IMR-90 (cell line): Measurements from ENCODE around the gene ITFG1. TPM values are rescaled to one million over a fixed set of nuclear protein-coding genes. Genes with fewer than 3 reads are reported as not detected.

Experiments used
- ATAC-seq: fragments of 200-7000 bp; cut with Tn5 transposase; 2 replicates; pipeline ENCODE4 v1.9.1; 2020; ENCODE audit warnings: low read depth, mild to moderate bottlenecking, moderate library complexity
- BruUV-seq: library from RNA; stranded (reverse); fragments of 400-500 nt; replicated peaks from 2 replicates; lab custom pipeline; 2021; lab: Mats Ljungman, UMichigan
- CTCF ChIA-PET: fragments of 300-600 bp; formaldehyde crosslinking; extraction: SDS; loops from one replicate; lab custom pipeline; 2021; ENCODE audit warnings: antibody characterized with exemption; lab: Yijun Ruan, JAX
- POLR2A ChIA-PET: fragments of 300-600 bp; sonication (Branson Sonifier 250); formaldehyde crosslinking; loops from one replicate; lab custom pipeline; 2022; ENCODE audit warnings: antibody characterized with exemption; ENCODE audit not compliant: unreplicated experiment; lab: Charles Lee
- DNase-seq: peaks from one replicate; pipeline ENCODE4 v3.0.0; 2013
- H2AFZ ChIP-seq: replicated peaks from 2 replicates; pipeline ENCODE3; 2013; ENCODE audit warnings: low read length, mild to moderate bottlenecking; ENCODE audit not compliant: poor library complexity
- H2AK5ac ChIP-seq: 2 replicates; pipeline ENCODE4 v1.6.1; 2013; ENCODE audit warnings: low read depth, low read length, inconsistent platforms
- H2AK9ac ChIP-seq: replicated peaks from 2 replicates; pipeline ENCODE3; 2013; ENCODE audit warnings: mild to moderate bottlenecking, low read depth, low read length, moderate library complexity; ENCODE audit not compliant: poor library complexity
- H2BK120ac ChIP-seq: 2 replicates; pipeline ENCODE4 v1.6.1; 2013; ENCODE audit warnings: low read depth, low read length, inconsistent platforms
- H2BK15ac ChIP-seq: 3 replicates; pipeline ENCODE4 v1.6.1; 2013; ENCODE audit warnings: low read depth, low read length, inconsistent platforms
- H2BK20ac ChIP-seq: 2 replicates; pipeline ENCODE4 v1.6.1; 2013; ENCODE audit warnings: low read depth, mild to moderate bottlenecking, inconsistent platforms, low read length, moderate library complexity
- H2BK5ac ChIP-seq: 2 replicates; pipeline ENCODE4 v1.6.1; 2013; ENCODE audit warnings: mild to moderate bottlenecking, low read depth, low read length, inconsistent platforms; ENCODE audit not compliant: poor library complexity, severe bottlenecking
- H3K14ac ChIP-seq: replicated peaks from 2 replicates; pipeline ENCODE4 v1.6.1; 2013; ENCODE audit warnings: low read depth, low read length, inconsistent platforms
- H3K18ac ChIP-seq: 2 replicates; pipeline ENCODE4 v1.6.1; 2013; ENCODE audit warnings: low read depth, low read length, control low read depth
- H3K23ac ChIP-seq: 2 replicates; pipeline ENCODE4 v1.6.1; 2013; ENCODE audit warnings: low read depth, low read length, inconsistent platforms
- H3K27ac ChIP-seq: 2 replicates; pipeline ENCODE4 v1.5.1; 2013; ENCODE audit warnings: mild to moderate bottlenecking, control low read depth, low read length; ENCODE audit not compliant: insufficient read depth
- H3K27me3 ChIP-seq: 2 replicates; pipeline ENCODE4 v1.6.1; 2013; ENCODE audit warnings: low read length; ENCODE audit not compliant: control insufficient read depth, insufficient read depth
- H3K36me3 ChIP-seq: 2 replicates; pipeline ENCODE4 v1.6.1; 2013; ENCODE audit warnings: low read length, mixed read lengths; ENCODE audit not compliant: control insufficient read depth, insufficient read depth
- H3K4ac ChIP-seq: 2 replicates; pipeline ENCODE4 v1.6.1; 2013; ENCODE audit warnings: low read depth, low read length, inconsistent platforms
- H3K4me1 ChIP-seq: 2 replicates; pipeline ENCODE4 v1.6.1; 2013; ENCODE audit warnings: low read length, mixed read lengths; ENCODE audit not compliant: control insufficient read depth, insufficient read depth
- H3K4me2 ChIP-seq: 2 replicates; pipeline ENCODE4 v1.6.1; 2013; ENCODE audit warnings: low read depth, mild to moderate bottlenecking, control low read depth, low read length, moderate library complexity
- H3K4me3 ChIP-seq: 2 replicates; pipeline ENCODE4 v1.5.1; 2013; ENCODE audit warnings: low read depth, mild to moderate bottlenecking, control low read depth, low read length, moderate library complexity; ENCODE audit not compliant: insufficient read depth
- H3K56ac ChIP-seq: 2 replicates; pipeline ENCODE4 v1.6.1; 2013; ENCODE audit warnings: low read length, inconsistent platforms; ENCODE audit not compliant: insufficient read depth; ENCODE audit errors: extremely low read depth
- H3K79me1 ChIP-seq, 2 experiments: 2 replicates each; pipeline ENCODE4 v1.6.1; 2013; ENCODE audit warnings: low read length in 2 of 2, inconsistent platforms in 1 of 2, low read depth in 1 of 2
- H3K9ac ChIP-seq: 2 replicates; pipeline ENCODE4 v1.6.1; 2013; ENCODE audit warnings: low read depth, low read length, control low read depth
- H3K9me1 ChIP-seq: 2 replicates; pipeline ENCODE4 v1.6.1; 2013; ENCODE audit warnings: low read length, inconsistent platforms; ENCODE audit not compliant: insufficient read depth
- H3K9me3 ChIP-seq: 2 replicates; pipeline ENCODE4 v1.6.1; 2013; ENCODE audit warnings: low read length; ENCODE audit not compliant: control insufficient read depth, insufficient read depth
- H4K20me1 ChIP-seq: 2 replicates; pipeline ENCODE4 v1.6.1; 2013; ENCODE audit warnings: low read length, inconsistent platforms; ENCODE audit not compliant: insufficient read depth
- H4K5ac ChIP-seq: 2 replicates; pipeline ENCODE4 v1.6.1; 2013; ENCODE audit warnings: mild to moderate bottlenecking, low read depth, low read length, control low read depth
- H4K8ac ChIP-seq, 2 experiments: 2 replicates each; pipeline ENCODE4 v1.6.1; 2013; ENCODE audit warnings: low read depth in 2 of 2, low read length in 2 of 2, control low read depth in 1 of 2, inconsistent platforms in 1 of 2
- H4K91ac ChIP-seq: 2 replicates; pipeline ENCODE4 v1.6.1; 2013; ENCODE audit warnings: low read depth, low read length, inconsistent platforms; ENCODE audit not compliant: insufficient read depth
- BHLHE40 ChIP-seq: fragments of 150-350 bp; IDR thresholded peaks from 2 replicates; pipeline ENCODE4 v1.6.1; 2016; ENCODE audit warnings: mild to moderate bottlenecking, low read depth, low read length
- CEBPB ChIP-seq: IDR thresholded peaks from 2 replicates; pipeline ENCODE4 v1.6.1; 2012; ENCODE audit warnings: low read depth, low read length, improper control_type of control experiment
- CHD1 ChIP-seq: IDR thresholded peaks from 2 replicates; pipeline ENCODE4 v1.6.1; 2012; ENCODE audit warnings: low read depth, low read length, improper control_type of control experiment
- MAZ ChIP-seq: IDR thresholded peaks from 2 replicates; pipeline ENCODE4 v1.6.1; 2012; ENCODE audit warnings: low read depth, mild to moderate bottlenecking, low read length, improper control_type of control experiment, moderate library complexity, borderline replicate concordance
- NFE2L2 ChIP-seq: fragments of 150-350 bp; IDR thresholded peaks from 2 replicates; pipeline ENCODE4 v1.6.1; 2016; ENCODE audit warnings: low read depth, mild to moderate bottlenecking, low read length
- RAD21 ChIP-seq: IDR thresholded peaks from 2 replicates; pipeline ENCODE4 v1.6.1; 2012; ENCODE audit warnings: low read length, improper control_type of control experiment
- RCOR1 ChIP-seq: IDR thresholded peaks from 2 replicates; pipeline ENCODE4 v1.6.1; 2012; ENCODE audit warnings: mild to moderate bottlenecking, low read length, improper control_type of control experiment; ENCODE audit not compliant: insufficient replicate concordance
- SMC3 ChIP-seq: fragments of 150-350 bp; IDR thresholded peaks from 2 replicates; pipeline ENCODE4 v1.6.1; 2016; ENCODE audit warnings: low read depth, mild to moderate bottlenecking, antibody characterized with exemption, low read length, moderate library complexity
- WGBS, 2 experiments: methylation state at CpG; one replicate each; pipeline versions ENCODE4 v1.1.5 to v1.1.7; 2013; ENCODE audit warnings: missing lambda C conversion rate in 2 of 2; ENCODE audit not compliant: insufficient read length in 1 of 2; ENCODE audit errors: extremely low coverage in 2 of 2; 5-methylcytosine and 5-hydroxymethylcytosine counted together
- dilution Hi-C: fragments of 300-500 bp; cut with HindIII; formaldehyde crosslinking; loops from one replicate; pipeline ENCODE4 v1.14.3; 2018; ENCODE audit warnings: low sequenced_read_pairs; ENCODE audit not compliant: unreplicated experiment
- in situ Hi-C: fragments of 300-500 bp; cut with MboI; formaldehyde crosslinking; loops from 3 replicates; pipeline ENCODE4 v1.14.3; 2019; ENCODE audit warnings: low sequenced_read_pairs, inconsistent platforms, mixed read lengths
- intact Hi-C: fragments of 100-400 bp; cut with micrococcal nuclease; formaldehyde crosslinking; loops from 2 replicates; pipeline ENCODE4 v1.10.0; 2022
- polyA plus RNA-seq, 3 experiments: library from polyadenylated mRNA; depleted of rRNA; stranded (reverse); fragments of >200 nt; gene quantifications; 2 replicates each; pipeline ENCODE4 v1.2.3, GENCODE V29; 2012; ENCODE audit warnings: low replicate concordance in 1 of 3
- total RNA-seq: library from RNA; depleted of rRNA; stranded (reverse); fragments of >200 nt; gene quantifications from 2 replicates; pipeline ENCODE4 v1.2.3, GENCODE V29; 2012
- TF ChIP-seq, protein P1 (sequence below): fragments of 150-350 bp; IDR thresholded peaks from 2 replicates; pipeline ENCODE4 v1.6.1; 2017; ENCODE audit warnings: mild to moderate bottlenecking, antibody characterized with exemption, low read length, low read depth
- TF ChIP-seq, protein P2 (sequence below): conservative IDR thresholded peaks from 2 replicates; pipeline ENCODE4 v1.5.1; 2012; ENCODE audit warnings: mild to moderate bottlenecking, low read depth, low read length, improper control_type of control experiment

ITFG1 gene
- total and polyA plus RNA-seq, 2 of the 4 experiments (the other 2 are of a cell fraction) = 54.3 to 60.4 TPM

DNA sequence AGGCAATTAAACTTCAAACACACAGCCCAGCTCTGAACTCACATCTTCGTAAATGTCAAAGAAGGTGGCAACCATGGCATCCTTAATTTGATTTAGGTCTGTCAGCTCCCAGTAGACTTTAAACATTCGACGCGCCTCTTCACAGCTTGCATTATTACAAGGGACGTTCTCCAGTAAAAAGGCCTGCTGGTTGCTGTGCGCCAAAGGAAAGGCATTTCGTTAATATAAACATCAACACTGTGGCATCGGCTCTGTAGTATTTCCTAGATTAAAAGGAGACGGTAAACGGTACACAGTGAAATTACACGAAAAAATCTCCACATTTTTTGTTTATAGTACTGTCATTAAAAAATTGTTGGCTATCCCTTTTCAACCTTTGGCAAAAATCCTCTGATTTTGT lies 200.4 kb downstream of the ITFG1 start:
- Histone ChIP-seq H2BK15ac (no peak overlapping the region), H3K79me1 (no peaks in the 10 kb centered on the region), H3K18ac (no peak overlapping the region), H3K4me3 (no peak overlapping the region), H3K14ac (no peak overlapping the region), H2AFZ (no peak overlapping the region), H3K9me1 (peaks cover 4% of the 10 kb centered on the region; the same call in 1 of the 2 replicates), H3K36me3 (peaks cover 3% of the 10 kb centered on the region; the same call in 1 of the 2 replicates), H3K9me3 (no peaks in the 10 kb centered on the region), H2BK120ac (no peak overlapping the region), H4K20me1 (no peaks in the 10 kb centered on the region), H3K27ac (no peak overlapping the region), H2AK9ac (no peak overlapping the region), H3K56ac (no peak overlapping the region; the same call in 1 of the 2 replicates), H3K23ac (no peak overlapping the region), H3K4ac (no peak overlapping the region), H4K8ac (no peak overlapping the region), H2BK20ac (no peak overlapping the region), H3K27me3 (no peaks in the 10 kb centered on the region), H2BK5ac (no peak overlapping the region), H4K91ac (no peak overlapping the region), H3K4me1 (no peaks in the 10 kb centered on the region), H3K4me2 (no peak overlapping the region), H4K5ac (no peak overlapping the region), H3K9ac (no peak overlapping the region), H2AK5ac (no peak overlapping the region)
- POLR2A ChIA-PET = no interaction called here
- in situ Hi-C loops = no loop called here
- TF ChIP-seq BHLHE40 (no peak), RAD21 (no peak), CEBPB (no peak), SMC3 (no peak), MAZ (no peak), CHD1 (no peak), RCOR1 (no peak), NFE2L2 (no peak)
- TF ChIP-seq, protein P1, sequence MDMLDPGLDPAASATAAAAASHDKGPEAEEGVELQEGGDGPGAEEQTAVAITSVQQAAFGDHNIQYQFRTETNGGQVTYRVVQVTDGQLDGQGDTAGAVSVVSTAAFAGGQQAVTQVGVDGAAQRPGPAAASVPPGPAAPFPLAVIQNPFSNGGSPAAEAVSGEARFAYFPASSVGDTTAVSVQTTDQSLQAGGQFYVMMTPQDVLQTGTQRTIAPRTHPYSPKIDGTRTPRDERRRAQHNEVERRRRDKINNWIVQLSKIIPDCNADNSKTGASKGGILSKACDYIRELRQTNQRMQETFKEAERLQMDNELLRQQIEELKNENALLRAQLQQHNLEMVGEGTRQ = no peak
- TF ChIP-seq, protein P2, sequence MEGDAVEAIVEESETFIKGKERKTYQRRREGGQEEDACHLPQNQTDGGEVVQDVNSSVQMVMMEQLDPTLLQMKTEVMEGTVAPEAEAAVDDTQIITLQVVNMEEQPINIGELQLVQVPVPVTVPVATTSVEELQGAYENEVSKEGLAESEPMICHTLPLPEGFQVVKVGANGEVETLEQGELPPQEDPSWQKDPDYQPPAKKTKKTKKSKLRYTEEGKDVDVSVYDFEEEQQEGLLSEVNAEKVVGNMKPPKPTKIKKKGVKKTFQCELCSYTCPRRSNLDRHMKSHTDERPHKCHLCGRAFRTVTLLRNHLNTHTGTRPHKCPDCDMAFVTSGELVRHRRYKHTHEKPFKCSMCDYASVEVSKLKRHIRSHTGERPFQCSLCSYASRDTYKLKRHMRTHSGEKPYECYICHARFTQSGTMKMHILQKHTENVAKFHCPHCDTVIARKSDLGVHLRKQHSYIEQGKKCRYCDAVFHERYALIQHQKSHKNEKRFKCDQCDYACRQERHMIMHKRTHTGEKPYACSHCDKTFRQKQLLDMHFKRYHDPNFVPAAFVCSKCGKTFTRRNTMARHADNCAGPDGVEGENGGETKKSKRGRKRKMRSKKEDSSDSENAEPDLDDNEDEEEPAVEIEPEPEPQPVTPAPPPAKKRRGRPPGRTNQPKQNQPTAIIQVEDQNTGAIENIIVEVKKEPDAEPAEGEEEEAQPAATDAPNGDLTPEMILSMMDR = no peak
- intact Hi-C loops = no loop called here
- 100% methylated on average over 1 of the region's 11 CpGs; no CpG with 5 or more reads in 1 of the 2 experiments for WGBS, 2 experiments
- ATAC-seq (no peak), DNase-seq (no peak)
- BruUV-seq = no TSS peak
- dilution Hi-C loops = no loop called here
- CTCF ChIA-PET = no interaction called here
